Body of pancreas (tissue), 4 donors: ENCODE data around the gene SEC24D. TPM values are rescaled to one million over a fixed set of nuclear protein-coding genes. Genes with fewer than 3 reads are reported as not detected.

Source experiments
- ATAC-seq: fragments of 150-250 bp; one replicate; pipeline ENCODE4 v1.9.1; 2016
- DNase-seq, 4 donors: peaks; one replicate each; pipeline ENCODE4 v3.0.0-alpha.2; 2019
- H3K27ac ChIP-seq, 4 donors: fragments of 200-600 bp; sonication (generic); 1 replicate in 3 of 4; 2 replicates in 1 of 4; pipeline versions ENCODE4 v1.5.1 to v1.6.1; 2016 to 2019; ENCODE audit warnings: mild to moderate bottlenecking in 1 of 4, mixed read lengths in 1 of 4, moderate library complexity in 1 of 4
- H3K27me3 ChIP-seq, 2 donors: fragments of 200-600 bp; sonication (generic); one replicate each; pipeline ENCODE4 v1.6.0; 2016; ENCODE audit warnings: mild to moderate bottlenecking in 1 of 2
- H3K36me3 ChIP-seq, 2 donors: fragments of 200-600 bp; sonication (generic); replicated peaks in 1 of 2; 2 replicates each; pipeline ENCODE4 v1.5.1; 2016; ENCODE audit warnings: low read depth in 2 of 2; ENCODE audit not compliant: insufficient read depth in 1 of 2
- H3K4me1 ChIP-seq: fragments of 200-600 bp; sonication (generic); one replicate; pipeline ENCODE4 v1.6.0; 2016
- H3K4me3 ChIP-seq, 2 donors: fragments of 200-600 bp; sonication (generic); 1 replicate in 1 of 2; 2 replicates in 1 of 2; pipeline ENCODE4 v1.5.1; 2016 to 2019
- H3K9me3 ChIP-seq, 3 donors: fragments of 200-600 bp; sonication (generic); 1 replicate in 2 of 3; 2 replicates in 1 of 3; pipeline ENCODE4 v1.5.1; 2016
- POLR2A ChIP-seq, 3 donors: fragments of 450-650 bp; IDR thresholded peaks; one replicate each; pipeline ENCODE4 v1.6.1; 2016; ENCODE audit warnings: antibody characterized with exemption in 3 of 3, mild to moderate bottlenecking in 2 of 3
- WGBS, 2 donors: methylation state at CpG; one replicate each; pipeline ENCODE4 v1.1.5; 2017; 5-methylcytosine and 5-hydroxymethylcytosine counted together
- intact Hi-C: fragments of 100-400 bp; cut with DNase I; formaldehyde crosslinking; loops from one replicate; pipeline ENCODE4 v1.15.1; 2023
- total RNA-seq, 2 donors: library from RNA; depleted of rRNA; stranded (reverse); fragments of >200 nt; gene quantifications; one replicate each; pipeline ENCODE4 v1.1.0, GENCODE V29; 2016
- TF ChIP-seq, protein P1 (sequence below), 7 experiments: fragments of 450-650 bp in 4 of 7; fragments of 200-600 bp in 3 of 7; sonication (generic) in 3 of 7; IDR thresholded peaks; one replicate each; pipeline ENCODE4 v1.5.1; 2016 to 2019; ENCODE audit warnings: antibody characterized with exemption in 7 of 7

SEC24D gene
- total RNA-seq, 2 donors from 2014 or later, result 39.7 to 58.7 TPM

DNA sequence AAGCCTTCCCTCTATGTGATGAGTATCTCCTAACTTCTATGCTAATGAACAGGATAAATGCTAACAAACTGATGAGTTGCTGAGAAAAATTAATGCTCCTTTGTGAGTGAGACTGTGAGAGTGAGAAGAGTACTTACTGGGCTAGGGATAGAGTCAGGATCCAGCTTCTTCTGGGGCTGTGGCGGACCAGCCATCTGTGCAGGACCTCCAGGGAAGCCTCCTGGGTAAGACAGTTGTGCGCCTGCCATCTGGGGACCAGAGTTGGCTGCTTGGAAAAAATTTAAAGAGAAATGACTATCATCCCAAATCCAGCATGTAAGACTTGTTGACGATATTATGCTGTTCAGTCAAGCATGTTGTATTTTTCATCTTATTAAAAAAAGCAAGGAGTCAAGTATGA, 21.0 kb downstream of the SEC24D start:
- TF ChIP-seq POLR2A (IDR thresholded peaks at IDR 0.05), result no peak
- TF ChIP-seq, protein P1, sequence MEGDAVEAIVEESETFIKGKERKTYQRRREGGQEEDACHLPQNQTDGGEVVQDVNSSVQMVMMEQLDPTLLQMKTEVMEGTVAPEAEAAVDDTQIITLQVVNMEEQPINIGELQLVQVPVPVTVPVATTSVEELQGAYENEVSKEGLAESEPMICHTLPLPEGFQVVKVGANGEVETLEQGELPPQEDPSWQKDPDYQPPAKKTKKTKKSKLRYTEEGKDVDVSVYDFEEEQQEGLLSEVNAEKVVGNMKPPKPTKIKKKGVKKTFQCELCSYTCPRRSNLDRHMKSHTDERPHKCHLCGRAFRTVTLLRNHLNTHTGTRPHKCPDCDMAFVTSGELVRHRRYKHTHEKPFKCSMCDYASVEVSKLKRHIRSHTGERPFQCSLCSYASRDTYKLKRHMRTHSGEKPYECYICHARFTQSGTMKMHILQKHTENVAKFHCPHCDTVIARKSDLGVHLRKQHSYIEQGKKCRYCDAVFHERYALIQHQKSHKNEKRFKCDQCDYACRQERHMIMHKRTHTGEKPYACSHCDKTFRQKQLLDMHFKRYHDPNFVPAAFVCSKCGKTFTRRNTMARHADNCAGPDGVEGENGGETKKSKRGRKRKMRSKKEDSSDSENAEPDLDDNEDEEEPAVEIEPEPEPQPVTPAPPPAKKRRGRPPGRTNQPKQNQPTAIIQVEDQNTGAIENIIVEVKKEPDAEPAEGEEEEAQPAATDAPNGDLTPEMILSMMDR (IDR thresholded peaks at IDR 0.05), result no peak
- Histone ChIP-seq H3K27ac (no peak overlapping the region), H3K9me3 (no peaks in the 10 kb centered on the region), H3K27me3 (no peaks in the 10 kb centered on the region), H3K4me3 (no peak overlapping the region), H3K36me3 (peaks cover 0 to 17% of the 10 kb centered on the region in 2 donors), H3K4me1 (peaks cover 61% of the 10 kb centered on the region)
- ATAC-seq, result no peak
- no peak for DNase-seq
- intact Hi-C loops, result no loop called here
- 85 to 87% methylated on average over 3 of the region's 3 CpGs for WGBS, 2 donors

DNA sequence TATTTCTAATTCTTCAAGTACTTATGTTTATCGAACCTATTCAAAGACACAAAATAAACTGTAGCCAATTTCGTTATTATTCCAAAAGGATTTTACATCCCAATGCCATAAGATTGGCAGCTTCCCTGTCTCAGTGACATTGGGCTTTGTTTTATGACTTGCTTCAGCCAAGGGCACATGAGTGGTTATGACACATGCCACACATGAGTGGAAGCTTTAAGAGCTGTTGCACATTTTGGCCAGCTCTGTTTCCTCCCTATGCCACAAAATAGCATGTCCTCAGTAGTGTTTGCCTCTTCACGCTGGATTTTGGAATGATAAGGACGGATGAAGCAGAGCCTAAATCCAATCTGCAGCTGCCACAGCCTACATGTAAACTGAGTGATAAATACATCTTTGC, 21.9 kb downstream of the SEC24D start:
- ATAC-seq (no peak), DNase-seq (no peak)
- peaks cover 0 to 25% of the 10 kb centered on the region in 2 donors for H3K36me3 ChIP-seq
- intact Hi-C loops, result no loop called here
- H3K27ac ChIP-seq, result peak overlapping the region in 1 of 4 donors; percentile 26
- no peaks in the 10 kb centered on the region for H3K27me3 ChIP-seq
- WGBS, 2 donors, result 47 to 55% methylated on average over 4 of the region's 4 CpGs
- TF ChIP-seq, protein P1 (IDR thresholded peaks at IDR 0.05), result no peak
- TF ChIP-seq POLR2A (IDR thresholded peaks at IDR 0.05), result no peak
- H3K4me3 ChIP-seq, result no peak overlapping the region
- H3K4me1 ChIP-seq, result peaks cover 61% of the 10 kb centered on the region
- H3K9me3 ChIP-seq, result no peaks in the 10 kb centered on the region

DNA sequence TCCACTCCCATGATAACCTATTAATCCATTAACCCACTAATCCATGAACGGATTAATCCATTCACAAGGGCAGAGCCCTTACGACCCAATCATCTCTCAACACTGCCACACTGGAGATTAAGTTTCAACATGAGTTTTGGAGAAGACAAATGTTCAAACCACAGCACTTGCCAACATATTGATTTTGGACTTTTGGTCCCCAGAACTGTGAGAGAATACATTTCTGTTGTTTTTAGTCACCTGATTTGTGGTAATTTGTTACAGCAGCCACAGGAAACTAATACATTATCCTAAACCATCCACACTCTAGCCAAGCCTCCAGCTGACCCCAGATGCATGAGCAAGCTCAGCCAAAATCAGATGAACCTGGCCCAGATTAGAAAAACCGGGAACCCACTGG, 22.4 kb downstream of the SEC24D start:
- H3K4me3 ChIP-seq, result no peak overlapping the region
- 70 to 75% methylated on average over 3 of the region's 3 CpGs for WGBS, 2 donors
- DNase-seq, result no peak
- no peaks in the 10 kb centered on the region for H3K9me3 ChIP-seq
- no peaks in the 10 kb centered on the region for H3K27me3 ChIP-seq
- peaks cover 0 to 25% of the 10 kb centered on the region in 2 donors for H3K36me3 ChIP-seq
- intact Hi-C loops, result no loop called here
- no peak for ATAC-seq
- TF ChIP-seq, protein P1 (IDR thresholded peaks at IDR 0.05), result no peak
- no peak for TF ChIP-seq POLR2A (IDR thresholded peaks at IDR 0.05)
- H3K4me1 ChIP-seq, result peaks cover 59% of the 10 kb centered on the region
- H3K27ac ChIP-seq, result peak overlapping the region in 1 of 4 donors; percentile 26

DNA sequence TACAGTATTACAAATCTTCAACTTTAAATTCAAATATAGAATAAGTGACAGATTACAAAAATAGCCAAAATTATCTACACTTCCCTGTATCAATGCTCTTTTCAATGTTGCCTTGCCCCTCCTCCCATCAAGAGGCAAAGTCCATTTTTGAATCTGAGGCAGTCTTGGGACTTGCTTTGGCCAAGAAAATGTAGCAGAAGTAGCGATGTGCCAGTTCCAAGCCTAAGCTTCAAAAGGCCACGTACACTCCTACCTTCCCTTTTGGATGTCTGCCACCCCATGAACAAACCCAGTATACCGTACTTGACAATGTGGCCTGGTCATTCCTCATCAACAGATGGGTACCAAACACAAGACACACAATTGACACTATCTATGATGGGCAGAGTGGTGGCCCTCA, 24.1 kb downstream of the SEC24D start:
- intact Hi-C loops, result no loop called here
- DNase-seq, result peak; percentile 62 to 81 (median 74)
- WGBS, 2 donors, result 32 to 33% methylated on average over 3 of the region's 3 CpGs
- Histone ChIP-seq H3K4me1 (peaks cover 43% of the 10 kb centered on the region), H3K27ac (peak overlapping the region in 2 of 4 donors; percentile 54 to 57), H3K9me3 (no peaks in the 10 kb centered on the region), H3K36me3 (peaks cover 0 to 31% of the 10 kb centered on the region in 2 donors), H3K4me3 (no peak overlapping the region), H3K27me3 (no peaks in the 10 kb centered on the region)
- ATAC-seq, result peak; percentile 91
- TF ChIP-seq, protein P1 (IDR thresholded peaks at IDR 0.05), result no peak
- TF ChIP-seq POLR2A (IDR thresholded peaks at IDR 0.05), result no peak

DNA sequence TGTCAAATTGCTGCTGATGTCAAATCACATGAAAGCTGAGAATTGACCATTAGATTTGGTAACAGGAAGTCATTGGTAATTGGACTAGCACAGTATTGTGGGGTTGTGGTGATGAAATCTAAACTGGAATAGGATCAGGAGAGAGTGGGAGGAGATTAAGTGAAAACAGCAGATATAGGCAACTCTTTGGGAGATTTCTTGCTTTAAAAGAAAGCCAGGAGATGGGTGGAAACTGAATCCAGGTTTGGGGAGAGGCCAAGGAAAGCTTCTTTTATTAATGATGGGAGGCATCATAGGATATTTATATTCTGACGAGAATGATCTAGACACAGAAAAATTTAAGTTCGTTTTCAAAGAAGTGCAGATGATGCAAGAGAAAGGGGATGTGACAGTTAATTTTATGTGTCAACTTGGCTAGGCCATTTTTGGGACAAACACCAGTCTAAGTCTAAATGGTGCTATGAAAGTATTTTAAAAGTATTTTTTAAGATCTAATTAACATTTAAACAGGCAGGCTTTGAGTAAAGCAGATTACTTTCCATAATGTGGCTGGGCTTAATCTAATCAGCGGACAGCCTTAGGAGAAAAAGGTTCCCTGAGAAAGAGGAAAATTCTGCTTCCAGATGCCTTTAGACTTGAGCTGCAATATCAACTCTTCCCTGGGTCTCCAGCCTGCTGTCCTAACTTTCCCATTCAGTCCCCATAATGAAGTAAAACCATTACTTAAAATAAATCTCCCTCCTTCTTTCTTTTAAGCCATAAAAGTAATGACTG, 24.7 kb downstream of the SEC24D start:
- no peak for ATAC-seq
- Histone ChIP-seq H3K27me3 (no peaks in the 10 kb centered on the region), H3K4me3 (no peak overlapping the region), H3K36me3 (peaks cover 0 to 34% of the 10 kb centered on the region in 2 donors), H3K27ac (peak overlapping the region in 2 of 4 donors; percentile 19 to 57), H3K9me3 (no peaks in the 10 kb centered on the region), H3K4me1 (peaks cover 37% of the 10 kb centered on the region)
- WGBS, 2 donors, result 51 to 66% methylated on average over 3 of the region's 3 CpGs
- DNase-seq, result no peak
- no peak for TF ChIP-seq POLR2A (IDR thresholded peaks at IDR 0.05)
- TF ChIP-seq, protein P1 (IDR thresholded peaks at IDR 0.05), result no peak
- intact Hi-C loops, result no loop called here
